AG09309 (cell line): ENCODE results near the gene SNX25.

Experiments
- DNase-seq: peaks from one replicate; pipeline ENCODE4 v3.0.0-alpha.2; 2010; ENCODE audit warnings: low read depth
- H3K4me3 ChIP-seq: 2 replicates; pipeline ENCODE4 v1.5.1; 2011; ENCODE audit warnings: mild to moderate bottlenecking, low read depth, low read length, moderate library complexity; ENCODE audit not compliant: control insufficient read depth
- TF ChIP-seq, protein P1 (sequence below): IDR thresholded peaks from 2 replicates; pipeline ENCODE4 v1.5.1; 2011; ENCODE audit warnings: mild to moderate bottlenecking, low read depth, low read length, inconsistent platforms; ENCODE audit not compliant: insufficient read depth, control insufficient read depth; ENCODE audit errors: missing control alignments

Gene SNX25

DNA sequence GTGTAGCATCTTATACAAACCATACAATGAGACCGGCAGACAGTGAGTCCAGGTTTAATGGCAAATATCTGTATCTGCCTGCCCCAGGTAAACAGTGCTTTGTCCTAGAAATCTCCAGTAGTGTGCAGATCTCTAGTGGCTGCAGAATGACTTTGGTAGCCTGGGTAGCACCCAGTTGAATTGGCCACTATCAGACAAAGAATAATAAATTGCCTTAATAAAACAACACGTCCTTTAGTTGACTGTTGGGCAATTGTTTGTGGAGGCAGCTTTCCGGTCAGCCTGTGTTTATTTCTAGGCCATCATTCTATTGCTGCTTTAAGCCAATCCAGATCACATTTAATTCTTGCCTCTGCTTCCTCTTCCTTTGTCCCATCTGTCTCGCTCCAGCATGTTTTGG is 52.5 kb downstream of the SNX25 start:
- no peak overlapping the region for H3K4me3 ChIP-seq
- TF ChIP-seq, protein P1, sequence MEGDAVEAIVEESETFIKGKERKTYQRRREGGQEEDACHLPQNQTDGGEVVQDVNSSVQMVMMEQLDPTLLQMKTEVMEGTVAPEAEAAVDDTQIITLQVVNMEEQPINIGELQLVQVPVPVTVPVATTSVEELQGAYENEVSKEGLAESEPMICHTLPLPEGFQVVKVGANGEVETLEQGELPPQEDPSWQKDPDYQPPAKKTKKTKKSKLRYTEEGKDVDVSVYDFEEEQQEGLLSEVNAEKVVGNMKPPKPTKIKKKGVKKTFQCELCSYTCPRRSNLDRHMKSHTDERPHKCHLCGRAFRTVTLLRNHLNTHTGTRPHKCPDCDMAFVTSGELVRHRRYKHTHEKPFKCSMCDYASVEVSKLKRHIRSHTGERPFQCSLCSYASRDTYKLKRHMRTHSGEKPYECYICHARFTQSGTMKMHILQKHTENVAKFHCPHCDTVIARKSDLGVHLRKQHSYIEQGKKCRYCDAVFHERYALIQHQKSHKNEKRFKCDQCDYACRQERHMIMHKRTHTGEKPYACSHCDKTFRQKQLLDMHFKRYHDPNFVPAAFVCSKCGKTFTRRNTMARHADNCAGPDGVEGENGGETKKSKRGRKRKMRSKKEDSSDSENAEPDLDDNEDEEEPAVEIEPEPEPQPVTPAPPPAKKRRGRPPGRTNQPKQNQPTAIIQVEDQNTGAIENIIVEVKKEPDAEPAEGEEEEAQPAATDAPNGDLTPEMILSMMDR, result no peak
- DNase-seq, result no peak

DNA sequence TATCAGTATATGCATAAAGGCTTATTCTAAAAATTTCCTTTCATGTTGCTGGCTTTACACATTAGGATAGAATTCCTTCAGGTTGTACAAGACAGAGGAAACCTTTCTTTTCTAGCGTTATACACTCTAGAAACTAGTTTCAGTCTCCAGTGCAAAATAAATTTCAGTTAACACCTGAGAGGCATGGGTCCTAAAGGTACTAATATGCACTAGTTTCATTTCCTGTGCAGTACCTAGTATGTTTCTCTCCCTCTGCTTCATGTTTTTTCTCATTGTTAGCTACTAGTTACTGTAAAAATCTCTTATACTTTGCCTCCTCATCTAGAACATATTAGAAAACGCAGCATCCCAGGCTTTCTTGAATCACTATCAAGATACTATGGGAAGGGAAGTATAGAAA is 54.0 kb downstream of the SNX25 start:
- TF ChIP-seq, protein P1, result no peak

DNA sequence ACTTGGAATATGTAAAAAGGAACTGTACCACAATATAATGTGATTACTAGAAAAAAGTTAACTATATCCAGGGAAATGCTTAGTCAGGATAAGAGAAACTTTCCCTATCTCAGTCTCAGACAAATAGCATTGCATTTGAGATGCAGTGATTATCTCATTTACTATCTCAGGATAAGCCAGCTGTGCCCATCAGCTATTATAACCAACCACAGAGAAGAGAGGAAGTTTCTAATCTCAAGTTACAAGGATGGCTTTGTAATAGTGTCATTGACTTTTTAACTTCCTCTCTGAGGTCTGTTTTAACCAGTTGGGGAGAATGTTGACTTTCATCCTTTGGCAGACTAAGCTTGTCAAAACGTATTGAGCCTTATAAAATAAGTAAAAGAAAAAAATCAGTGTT is 56.5 kb downstream of the SNX25 start:
- H3K4me3 ChIP-seq, result no peak overlapping the region
- no peak for DNase-seq
- TF ChIP-seq, protein P1, result no peak

More for the DNA sequence above, 54.0 kb downstream of the SNX25 start:
- H3K4me3 ChIP-seq, result no peak overlapping the region
- no peak for DNase-seq

DNA sequence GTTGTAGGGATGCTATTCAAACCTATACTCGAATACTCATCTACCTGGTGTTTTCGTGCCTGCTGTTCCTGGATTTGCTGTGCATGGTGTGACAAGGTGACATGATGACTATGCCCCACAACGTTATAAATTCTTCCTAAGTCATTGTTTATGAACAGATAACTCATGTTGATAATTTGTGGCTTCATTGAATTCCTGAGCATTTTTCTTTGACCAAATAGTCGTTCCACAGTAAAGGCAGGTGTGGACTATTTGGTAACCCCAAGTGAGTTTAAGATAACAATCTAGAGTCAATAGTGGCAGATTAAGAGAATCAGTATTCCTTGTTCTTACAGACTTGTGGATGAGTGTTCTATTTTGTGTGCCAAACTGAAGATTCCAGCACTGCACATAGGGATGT is 59.9 kb downstream of the SNX25 start:
- no peak for DNase-seq
- H3K4me3 ChIP-seq, result no peak overlapping the region
- TF ChIP-seq, protein P1, result no peak

DNA sequence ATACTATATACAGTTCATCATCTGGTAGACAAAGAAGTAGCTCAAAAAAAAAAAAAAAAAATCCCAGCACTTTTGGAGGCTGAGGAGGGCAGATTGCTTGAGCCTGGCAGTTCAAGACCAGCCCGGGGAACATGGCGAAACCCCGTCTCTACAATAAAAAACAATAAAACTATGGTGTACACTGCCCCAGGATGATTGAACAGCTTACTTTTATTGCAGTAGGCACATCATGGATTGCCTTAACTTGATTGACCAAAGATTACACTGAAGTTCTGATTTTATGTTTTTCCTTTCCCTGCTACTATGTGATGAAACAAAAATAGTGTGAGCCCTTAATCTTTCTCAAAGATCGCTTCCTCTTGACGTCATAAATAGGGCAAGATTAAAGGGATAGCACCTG is 60.6 kb downstream of the SNX25 start:
- no peak overlapping the region for H3K4me3 ChIP-seq
- TF ChIP-seq, protein P1, result no peak
- DNase-seq, result no peak

DNA sequence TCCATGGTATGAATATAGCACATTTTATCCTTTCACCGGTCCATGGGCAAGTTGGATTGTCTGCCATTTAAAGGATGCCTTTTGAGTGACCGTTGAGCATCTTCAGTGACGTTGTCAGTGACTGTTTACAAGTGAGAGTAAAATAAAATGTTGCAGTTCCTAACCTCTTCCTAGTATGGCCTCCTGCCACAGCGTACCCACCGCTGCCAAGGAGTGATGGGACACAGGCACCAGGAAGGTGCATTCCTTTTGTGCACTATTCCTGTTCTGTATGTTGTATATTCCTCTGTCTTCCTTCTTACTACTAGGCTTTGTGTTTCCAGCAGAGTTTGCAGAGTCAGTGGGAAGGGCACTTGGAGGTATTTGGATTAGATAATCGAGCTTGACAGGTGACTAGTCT is 61.5 kb downstream of the SNX25 start:
- DNase-seq, result no peak
- TF ChIP-seq, protein P1, result no peak
- H3K4me3 ChIP-seq, result no peak overlapping the region

DNA sequence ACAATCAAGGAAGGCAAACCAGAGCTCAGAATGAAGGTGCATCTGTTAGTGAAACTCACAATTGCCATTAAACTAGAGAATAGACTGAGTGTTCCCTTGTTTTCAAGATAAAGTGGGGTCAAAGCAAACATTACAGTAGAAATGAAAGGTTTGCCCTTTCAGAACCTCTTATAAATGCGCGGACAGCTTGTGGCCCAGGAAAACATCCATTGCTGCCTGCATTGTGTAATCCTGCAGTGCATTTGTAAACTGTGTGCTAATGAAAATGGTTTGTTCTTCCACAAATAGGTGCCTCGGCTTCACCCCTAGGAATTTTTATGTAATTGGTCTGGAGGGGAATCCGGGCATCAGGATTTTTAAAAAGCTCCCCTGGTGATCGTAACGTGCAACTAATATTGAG is 62.8 kb downstream of the SNX25 start:
- TF ChIP-seq, protein P1, result no peak
- no peak for DNase-seq
- no peak overlapping the region for H3K4me3 ChIP-seq
